Neural cell (in vitro differentiated cells): Measurements from ENCODE around the gene MAPK8.

ENCODE experiments used
- EP300 ChIP-seq: fragments of 450-650 bp; conservative IDR thresholded peaks from 2 replicates; pipeline ENCODE4 v1.6.1; 2014; ENCODE audit warnings: antibody characterized with exemption, mild to moderate bottlenecking, moderate library complexity; ENCODE audit not compliant: poor library complexity, severe bottlenecking
- EZH2 ChIP-seq: fragments of 200-600, 300-800 bp; shearing (Covaris generic), sonication (generic); IDR thresholded peaks from 2 replicates; pipeline ENCODE4 v1.6.1; 2014; ENCODE audit warnings: antibody characterized with exemption, low read length, borderline replicate concordance, mild to moderate bottlenecking; ENCODE audit not compliant: insufficient read depth, poor library complexity, severe bottlenecking
- POLR2AphosphoS5 ChIP-seq: IDR thresholded peaks from 2 replicates; pipeline ENCODE4 v1.6.1; 2012
- SMC3 ChIP-seq: fragments of 450-650 bp; conservative IDR thresholded peaks from 2 replicates; pipeline ENCODE4 v1.6.1; 2014; ENCODE audit warnings: antibody characterized with exemption, mild to moderate bottlenecking, moderate library complexity; ENCODE audit not compliant: poor library complexity
- TAF1 ChIP-seq: IDR thresholded peaks from 2 replicates; pipeline ENCODE4 v1.6.1; 2012; ENCODE audit warnings: low read depth
- TF ChIP-seq, protein P1 (sequence below): fragments of 450-650 bp; IDR thresholded peaks from 2 replicates; pipeline ENCODE4 v1.5.1; 2014; ENCODE audit warnings: antibody characterized with exemption, mild to moderate bottlenecking, moderate library complexity; ENCODE audit not compliant: poor library complexity, severe bottlenecking
- TF ChIP-seq, protein P2 (sequence below): IDR thresholded peaks from 2 replicates; pipeline ENCODE4 v1.6.1; 2012; ENCODE audit warnings: borderline replicate concordance

DNA sequence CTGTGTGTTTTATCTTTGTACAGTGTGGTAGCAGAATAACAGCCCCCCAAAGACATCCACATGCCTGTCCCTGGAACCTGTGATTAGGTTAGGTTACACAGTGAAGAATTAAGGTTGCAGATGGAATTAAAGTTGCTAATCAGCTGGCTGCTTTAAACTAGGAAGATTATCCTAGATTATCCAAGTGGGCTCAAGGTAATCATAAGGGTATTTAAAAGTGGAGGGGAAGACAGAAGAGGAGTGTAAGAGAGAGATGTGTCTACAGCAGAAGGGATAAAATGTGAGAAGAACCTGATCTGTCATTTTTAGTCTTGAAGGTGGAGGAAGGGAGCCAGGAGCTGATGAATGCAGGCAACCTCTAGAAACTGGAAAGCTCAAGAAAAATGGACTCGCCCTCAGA, 180.8 kb downstream of the MAPK8 start:
- TF ChIP-seq, protein P1, sequence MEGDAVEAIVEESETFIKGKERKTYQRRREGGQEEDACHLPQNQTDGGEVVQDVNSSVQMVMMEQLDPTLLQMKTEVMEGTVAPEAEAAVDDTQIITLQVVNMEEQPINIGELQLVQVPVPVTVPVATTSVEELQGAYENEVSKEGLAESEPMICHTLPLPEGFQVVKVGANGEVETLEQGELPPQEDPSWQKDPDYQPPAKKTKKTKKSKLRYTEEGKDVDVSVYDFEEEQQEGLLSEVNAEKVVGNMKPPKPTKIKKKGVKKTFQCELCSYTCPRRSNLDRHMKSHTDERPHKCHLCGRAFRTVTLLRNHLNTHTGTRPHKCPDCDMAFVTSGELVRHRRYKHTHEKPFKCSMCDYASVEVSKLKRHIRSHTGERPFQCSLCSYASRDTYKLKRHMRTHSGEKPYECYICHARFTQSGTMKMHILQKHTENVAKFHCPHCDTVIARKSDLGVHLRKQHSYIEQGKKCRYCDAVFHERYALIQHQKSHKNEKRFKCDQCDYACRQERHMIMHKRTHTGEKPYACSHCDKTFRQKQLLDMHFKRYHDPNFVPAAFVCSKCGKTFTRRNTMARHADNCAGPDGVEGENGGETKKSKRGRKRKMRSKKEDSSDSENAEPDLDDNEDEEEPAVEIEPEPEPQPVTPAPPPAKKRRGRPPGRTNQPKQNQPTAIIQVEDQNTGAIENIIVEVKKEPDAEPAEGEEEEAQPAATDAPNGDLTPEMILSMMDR, result no peak
- TF ChIP-seq EP300 (no peak), POLR2AphosphoS5 (no peak), EZH2 (no peak), SMC3 (no peak), TAF1 (no peak)
- TF ChIP-seq, protein P2, sequence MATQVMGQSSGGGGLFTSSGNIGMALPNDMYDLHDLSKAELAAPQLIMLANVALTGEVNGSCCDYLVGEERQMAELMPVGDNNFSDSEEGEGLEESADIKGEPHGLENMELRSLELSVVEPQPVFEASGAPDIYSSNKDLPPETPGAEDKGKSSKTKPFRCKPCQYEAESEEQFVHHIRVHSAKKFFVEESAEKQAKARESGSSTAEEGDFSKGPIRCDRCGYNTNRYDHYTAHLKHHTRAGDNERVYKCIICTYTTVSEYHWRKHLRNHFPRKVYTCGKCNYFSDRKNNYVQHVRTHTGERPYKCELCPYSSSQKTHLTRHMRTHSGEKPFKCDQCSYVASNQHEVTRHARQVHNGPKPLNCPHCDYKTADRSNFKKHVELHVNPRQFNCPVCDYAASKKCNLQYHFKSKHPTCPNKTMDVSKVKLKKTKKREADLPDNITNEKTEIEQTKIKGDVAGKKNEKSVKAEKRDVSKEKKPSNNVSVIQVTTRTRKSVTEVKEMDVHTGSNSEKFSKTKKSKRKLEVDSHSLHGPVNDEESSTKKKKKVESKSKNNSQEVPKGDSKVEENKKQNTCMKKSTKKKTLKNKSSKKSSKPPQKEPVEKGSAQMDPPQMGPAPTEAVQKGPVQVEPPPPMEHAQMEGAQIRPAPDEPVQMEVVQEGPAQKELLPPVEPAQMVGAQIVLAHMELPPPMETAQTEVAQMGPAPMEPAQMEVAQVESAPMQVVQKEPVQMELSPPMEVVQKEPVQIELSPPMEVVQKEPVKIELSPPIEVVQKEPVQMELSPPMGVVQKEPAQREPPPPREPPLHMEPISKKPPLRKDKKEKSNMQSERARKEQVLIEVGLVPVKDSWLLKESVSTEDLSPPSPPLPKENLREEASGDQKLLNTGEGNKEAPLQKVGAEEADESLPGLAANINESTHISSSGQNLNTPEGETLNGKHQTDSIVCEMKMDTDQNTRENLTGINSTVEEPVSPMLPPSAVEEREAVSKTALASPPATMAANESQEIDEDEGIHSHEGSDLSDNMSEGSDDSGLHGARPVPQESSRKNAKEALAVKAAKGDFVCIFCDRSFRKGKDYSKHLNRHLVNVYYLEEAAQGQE, result no peak
